ENCODE data around the gene SLC29A3.

The SLC29A3 gene

DNA sequence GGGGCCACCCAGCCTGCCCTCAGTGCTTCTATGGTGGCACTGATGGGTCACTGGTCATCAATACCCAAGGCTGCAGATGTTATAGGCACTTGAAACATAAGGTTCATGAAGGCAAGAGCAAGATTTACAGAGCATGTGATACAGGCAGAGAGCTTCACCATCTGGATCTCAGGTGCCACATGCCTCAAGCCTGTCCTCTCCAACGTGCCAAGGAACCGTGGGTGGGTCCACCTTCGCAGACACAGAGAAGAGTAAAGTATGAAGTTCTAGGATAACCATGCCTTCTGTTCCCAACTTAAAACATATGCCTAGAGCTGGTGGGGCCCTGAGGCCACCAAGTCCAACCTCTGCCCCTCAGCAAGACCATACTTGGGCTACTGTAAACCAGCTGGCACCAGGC, 51.0 kb downstream of the SLC29A3 start:
- DNase-seq (ENCODE audit: low spot score) = no peak

DNA sequence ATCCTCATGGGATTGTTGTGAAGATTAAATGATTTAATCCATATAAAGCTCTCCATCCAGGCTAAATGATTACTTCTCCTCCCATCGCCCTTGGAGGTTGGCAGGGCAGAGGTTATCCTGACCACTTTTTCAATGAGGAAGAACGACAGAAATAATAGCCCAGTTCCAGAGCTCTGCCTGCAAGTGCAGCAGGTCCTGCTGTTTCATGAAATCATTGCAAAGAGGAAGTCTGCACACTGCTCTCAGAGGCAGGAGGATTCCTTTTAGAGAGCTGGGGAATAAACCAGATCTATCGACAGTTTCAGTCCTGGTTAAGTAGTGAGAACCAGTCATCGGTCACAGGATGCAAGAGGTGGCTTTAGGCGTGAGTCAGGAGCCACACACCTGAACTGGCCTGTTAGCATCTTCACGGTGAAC, 52.7 kb downstream of the SLC29A3 start:
- DNase-seq (ENCODE audit: low spot score) = no peak

DNA sequence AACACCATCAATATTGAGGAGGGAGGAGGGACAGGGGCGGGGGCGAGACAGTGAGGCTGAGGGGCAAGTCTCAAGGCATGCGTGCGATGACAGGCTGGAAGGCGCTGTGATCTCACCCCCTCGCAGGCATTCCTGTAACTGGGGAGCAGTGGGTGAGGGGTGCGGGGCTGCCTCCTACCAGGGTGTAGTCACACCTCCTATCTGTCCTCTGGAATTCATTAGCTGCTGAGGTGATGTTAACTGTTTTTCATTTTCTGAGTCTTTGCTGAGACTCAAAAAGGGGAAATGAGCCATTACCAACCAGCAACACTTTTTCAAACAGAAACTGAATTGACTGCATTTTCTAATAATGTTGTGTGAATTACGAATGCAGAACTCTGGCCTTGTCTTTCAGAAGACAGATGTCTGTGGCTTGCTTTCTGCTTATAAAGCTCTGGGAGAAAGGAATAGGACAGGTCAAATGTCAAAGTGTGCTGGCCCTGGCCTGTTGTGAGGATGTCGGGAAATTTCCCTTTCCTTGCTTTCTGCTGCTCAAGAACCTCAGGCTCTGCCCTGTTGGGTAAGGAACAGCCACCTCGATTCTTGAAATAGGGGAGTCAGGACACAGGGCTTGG, 53.9 kb downstream of the SLC29A3 start:
- DNase-seq (ENCODE audit: low spot score) = no peak

DNA sequence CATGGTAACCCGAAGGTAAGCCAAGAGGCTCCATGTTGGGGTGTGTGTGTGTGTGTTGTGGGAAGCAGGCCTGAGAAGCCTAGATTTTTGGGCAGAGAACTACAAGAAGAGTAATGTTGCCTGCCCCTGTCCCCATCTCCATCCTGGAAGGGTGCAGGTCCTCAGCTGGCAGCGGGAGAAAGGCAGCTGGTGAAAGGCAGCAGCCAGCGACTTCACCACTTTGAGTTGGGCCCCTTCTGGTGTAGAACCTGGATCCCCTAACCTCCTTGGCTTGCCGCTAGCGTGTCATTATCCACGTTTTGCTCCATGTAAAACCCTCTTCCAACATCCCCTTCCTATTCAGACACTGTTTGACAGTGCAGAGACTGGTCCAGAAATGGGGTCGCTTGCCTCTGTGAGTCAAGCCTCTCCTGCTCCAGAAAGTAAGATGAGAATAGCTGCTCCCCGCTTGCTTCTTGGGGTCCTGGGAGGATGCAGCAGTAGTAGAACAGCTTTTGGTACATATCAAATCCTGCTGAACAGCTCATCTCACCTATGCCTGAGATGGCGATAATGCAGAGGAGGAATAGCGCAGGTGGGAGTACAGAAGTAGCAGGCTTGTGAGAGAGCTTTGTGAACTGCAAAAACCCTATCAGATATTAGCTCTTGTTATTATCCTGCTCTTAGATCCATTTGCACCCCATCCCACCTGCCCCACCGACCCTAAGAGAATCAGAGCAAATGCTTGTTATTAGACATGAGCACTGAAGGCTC, 55.6 kb downstream of the SLC29A3 start:
- DNase-seq (ENCODE audit: low spot score) = no peak

DNA sequence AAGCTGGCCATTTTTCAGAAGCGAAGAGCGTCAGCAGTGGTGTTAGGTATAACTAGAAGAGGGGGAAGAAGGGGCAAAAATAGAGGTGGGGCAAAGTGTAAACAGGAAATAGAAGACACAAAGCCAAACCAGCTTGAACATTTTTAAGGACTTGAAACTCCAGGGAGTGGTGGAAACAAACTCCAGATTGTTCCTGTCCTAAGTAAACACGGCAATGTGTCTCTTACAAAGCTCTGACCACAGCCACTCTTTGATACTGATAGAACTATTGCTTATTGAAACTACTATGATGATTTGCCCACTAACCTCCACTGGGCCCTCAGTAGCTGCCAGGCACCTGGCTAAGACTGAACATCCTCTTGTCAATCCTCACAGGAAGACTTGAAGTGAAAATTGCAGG, 56.9 kb downstream of the SLC29A3 start:
- DNase-seq (ENCODE audit: low spot score) = no peak

DNA sequence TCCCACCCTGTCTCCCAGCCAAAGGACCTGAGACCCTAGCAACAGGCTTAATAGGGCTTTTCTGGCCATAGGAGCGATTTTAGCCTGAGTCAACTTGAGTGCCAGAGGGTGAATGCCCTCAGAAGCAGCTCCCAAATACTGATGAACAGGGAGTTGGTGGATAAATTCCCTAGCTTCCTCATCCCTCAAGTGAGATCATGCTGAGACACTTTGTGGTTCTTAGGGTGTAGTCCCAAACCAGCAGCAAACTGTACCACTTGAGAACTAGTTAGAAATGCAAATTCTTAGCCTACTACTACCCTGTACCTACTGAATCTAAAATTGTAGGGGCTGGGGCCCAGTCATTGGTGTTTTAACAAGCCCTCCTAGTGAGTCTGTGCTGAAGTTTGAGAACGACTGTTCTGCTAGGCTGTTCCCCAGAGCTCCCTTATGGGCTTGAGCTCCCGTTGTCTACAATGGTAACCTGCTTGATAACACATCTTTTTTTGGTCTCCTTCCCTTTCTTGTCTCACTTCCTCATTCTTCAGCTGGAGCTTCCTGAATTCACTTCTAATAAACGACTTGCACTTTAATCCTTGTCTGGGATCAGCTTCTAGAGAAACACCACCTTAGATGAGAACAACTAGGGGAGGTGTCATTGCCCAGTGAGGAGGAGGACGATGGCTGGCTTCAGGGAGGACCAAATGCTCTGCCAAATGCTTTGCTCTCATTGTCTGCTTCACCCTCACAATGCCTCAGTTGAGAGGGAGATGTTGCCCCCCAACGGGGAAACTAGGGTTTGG, 59.5 kb downstream of the SLC29A3 start:
- DNase-seq (ENCODE audit: low spot score) = no peak

DNA sequence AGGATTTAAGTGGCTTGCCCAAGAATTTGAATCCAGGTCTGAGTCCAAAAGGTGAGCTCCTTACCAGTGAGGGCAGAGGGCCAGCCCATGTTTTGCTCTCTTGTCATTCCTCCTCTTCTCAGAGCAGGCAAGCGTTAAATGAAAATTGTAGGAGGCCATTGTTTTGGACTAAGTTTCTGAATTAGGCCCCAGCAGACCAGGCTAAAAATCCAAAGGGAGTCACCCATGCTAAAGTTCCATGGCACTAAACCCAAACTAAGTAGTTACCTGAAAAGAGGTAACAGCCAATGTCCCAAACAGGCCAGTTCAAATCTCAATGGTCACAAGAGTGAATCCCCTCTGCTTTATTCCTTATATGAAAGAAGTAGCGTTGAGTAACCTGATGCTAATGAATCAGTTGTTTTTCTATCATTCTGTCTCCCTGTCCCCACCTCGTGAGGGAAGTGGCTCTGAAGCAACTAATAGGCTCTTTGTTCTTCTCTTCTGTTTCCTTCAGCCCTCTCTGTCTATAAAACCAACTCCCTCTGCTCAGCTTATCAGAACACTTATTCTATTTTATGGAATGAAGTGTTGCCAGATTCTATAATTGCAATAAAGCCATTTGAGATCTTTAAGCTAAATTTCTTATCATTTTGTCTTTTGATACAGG, 60.2 kb downstream of the SLC29A3 start:
- no peak for DNase-seq (ENCODE audit: low spot score)

DNA sequence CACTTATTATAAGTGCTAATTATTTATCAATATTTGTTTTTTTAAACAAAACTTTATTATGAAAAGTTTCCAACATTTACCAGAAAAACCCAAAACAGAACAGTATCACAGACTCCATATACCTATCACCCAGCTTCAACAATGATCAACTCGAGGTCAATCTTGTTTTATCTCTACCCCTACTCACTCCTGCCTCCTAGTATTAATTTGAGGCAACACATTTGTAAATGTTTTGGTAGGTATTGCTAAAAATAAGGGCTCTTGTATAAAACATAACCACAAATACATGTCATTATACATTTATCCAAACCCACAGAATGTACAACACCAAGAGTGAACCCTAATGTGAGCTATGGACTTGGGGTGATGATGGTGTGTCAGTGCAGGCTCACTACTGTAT, 61.8 kb downstream of the SLC29A3 start:
- DNase-seq (ENCODE audit: low spot score) = no peak

DNA sequence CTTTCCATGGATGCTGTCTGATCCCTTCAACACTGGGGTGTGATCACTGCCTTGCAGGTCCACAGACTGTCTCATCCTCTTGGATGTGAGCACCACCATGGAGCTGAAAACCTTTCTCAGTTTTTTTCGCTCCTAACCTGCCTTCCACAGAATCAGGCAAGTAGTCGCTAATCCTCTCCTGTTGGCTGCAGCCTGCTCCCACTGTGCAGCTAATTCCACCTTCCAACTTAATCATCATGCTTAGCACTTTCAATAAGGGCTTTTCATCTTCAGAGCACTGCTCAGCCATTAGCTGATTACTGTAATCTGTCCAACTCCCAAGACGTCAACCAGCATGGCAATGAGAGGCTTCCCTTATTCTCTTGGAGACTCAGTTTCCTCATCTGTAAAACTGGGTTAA, 62.6 kb downstream of the SLC29A3 start:
- no peak for DNase-seq (ENCODE audit: low spot score)

DNA sequence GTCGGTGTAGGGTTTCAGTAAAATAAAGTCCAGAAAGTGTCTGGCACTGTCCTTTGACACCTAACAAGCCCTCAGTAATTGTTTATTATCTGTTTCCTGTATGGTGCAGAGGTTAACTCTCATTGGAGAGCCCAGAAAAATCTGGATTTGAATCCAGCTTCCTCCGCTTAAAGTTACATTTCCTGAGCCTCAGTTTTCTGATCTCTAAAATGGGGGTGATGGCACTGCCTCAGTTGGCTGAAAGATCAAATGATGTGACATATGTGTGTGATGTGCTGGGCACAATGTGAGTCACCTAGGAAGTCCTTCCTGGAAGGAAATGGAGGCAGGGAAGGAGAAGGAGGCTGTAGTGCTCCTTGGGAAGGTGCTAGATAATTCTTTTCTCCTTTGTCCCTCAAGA, 63.0 kb downstream of the SLC29A3 start:
- DNase-seq (ENCODE audit: low spot score) = no peak

DNA sequence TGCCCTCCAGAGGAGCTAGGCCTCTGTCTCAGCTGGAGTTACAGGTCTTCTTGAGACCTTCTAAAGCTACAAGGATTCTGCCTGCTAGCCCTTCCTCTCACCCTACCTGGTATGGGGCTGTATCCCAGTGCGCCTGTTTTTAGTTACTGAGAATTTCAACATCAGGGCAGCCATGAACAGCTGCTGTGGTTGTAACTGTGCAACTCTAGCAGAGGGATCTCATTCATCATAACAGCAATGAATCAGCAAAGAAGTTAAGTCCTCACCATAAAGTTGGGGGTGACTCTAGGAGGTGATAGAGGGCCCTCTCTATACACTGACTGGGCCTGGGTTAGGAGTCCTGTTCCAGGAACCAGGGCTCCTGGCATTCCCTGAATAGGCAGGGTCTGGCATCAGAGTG, 63.7 kb downstream of the SLC29A3 start:
- DNase-seq (ENCODE audit: low spot score) = no peak

DNA sequence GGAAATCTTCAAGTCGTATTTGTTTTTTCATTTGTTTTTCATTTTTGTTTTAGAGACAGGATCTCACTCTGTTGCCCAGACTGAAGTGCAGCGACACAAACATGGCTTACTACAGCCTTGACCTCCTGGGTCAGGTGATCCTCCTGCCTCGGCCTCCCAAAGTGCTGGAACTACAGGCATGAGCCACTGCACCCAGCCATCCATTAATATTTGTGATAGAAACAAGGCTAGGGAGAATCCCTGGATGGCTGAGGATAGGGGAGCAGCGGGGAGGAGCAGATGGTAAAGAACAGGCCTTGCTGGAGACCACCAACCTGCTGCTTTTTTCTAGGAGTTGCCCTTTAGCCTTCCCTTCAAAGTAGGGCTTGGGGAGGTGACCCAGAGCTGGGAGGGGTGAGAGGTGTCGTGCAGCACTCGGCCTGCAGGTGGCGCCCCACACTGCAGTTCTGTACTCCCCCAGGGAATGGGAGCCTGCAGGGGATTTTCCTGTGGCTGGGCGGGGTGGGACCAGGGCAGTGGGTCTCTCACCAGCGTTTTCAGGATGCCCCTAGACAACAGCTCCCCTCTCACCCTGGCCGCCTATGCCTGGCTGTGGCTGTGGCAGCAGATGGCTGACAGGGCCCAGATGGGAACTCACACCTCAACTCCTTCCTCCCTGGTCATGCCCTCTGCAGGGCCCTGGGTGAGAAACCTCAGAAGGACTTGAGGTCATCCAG, 65.1 kb downstream of the SLC29A3 start:
- DNase-seq (ENCODE audit: low spot score) = peak; percentile 70

DNA sequence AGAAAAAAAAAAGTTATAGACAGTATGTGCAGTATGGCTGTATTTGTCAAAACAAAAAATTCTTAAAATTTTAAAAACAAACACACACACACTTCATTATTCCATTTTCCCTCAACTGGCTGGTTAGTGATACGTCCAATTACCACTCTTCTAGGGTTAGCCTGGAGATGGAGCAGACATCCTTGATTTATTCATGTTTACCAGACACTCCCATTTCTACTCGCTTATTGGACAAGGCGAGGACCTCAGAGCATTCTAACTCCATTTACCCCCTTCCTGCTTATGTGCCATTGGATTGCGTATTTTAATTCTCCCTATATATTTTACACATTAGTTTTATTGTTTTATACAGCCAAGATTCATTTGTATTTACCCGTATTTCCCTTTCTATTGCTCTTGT, 69.1 kb downstream of the SLC29A3 start:
- DNase-seq (ENCODE audit: low spot score) = no peak

DNA sequence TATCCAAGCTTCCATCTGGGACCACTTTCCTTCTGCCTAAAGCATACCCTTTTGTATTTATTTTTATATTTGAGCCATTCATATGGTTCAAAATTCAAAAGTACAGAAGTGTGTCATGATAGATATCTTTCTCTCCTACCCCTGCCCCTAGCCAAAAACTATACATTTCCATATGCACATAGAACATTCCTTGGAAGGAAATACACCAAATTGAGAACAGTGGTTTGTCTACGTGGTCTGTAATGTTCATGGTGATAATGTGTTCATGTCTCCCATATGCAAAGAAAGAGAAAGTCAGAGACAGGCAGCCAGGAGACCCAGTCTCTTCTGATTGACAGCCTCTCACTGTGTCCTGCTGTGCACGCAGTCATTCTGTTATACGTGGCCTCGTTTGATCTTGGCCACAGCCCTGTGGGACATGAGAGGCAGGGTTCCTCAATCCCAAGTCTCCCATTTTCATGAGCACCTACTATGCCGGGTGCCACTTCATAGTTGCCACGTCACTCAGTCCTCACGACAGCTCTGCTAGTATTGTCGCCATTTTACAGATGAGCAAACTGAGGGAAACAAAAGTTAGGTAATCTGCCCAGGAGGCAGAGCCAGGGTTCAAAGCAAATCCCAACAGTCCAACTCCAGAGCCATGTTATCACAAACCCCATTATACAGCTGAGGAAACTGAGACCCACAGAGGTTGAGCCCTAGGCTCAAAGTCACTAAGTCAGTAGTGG, 69.7 kb downstream of the SLC29A3 start:
- DNase-seq (ENCODE audit: low spot score) = no peak

DNA sequence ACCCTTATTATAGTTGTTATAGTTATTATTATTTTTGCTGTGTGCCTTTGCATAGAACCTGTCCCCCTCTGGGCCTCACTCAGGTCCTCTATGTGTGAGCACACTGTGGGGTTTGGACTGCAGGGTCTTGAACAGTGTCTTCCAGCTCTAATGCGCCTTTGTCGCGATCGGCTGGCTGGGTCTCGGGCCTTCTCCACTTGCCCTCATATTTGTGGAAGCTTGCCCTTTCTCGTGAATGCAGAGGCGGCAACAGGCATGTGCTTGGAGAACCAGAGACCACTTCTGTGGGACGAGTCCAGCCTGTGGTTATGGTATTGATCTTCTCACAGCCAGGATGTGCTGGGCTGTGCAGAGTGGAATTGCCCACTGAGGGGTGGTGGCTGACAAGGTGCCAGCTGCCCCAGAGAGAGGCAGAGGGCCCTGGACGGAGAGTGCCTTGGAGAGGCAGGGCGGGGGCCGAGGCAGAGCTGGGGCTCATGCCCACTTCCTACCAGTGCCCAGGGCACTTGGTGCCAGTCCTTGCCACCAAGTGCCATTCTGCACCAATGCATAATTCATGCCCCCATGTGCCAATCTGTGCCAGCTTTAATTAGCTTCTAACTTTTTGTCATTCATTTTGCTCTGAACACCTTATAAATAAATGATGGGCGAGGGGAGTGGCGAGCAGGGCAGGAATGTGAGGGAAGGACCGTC, 70.9 kb downstream of the SLC29A3 start:
- no peak for DNase-seq (ENCODE audit: low spot score)

DNA sequence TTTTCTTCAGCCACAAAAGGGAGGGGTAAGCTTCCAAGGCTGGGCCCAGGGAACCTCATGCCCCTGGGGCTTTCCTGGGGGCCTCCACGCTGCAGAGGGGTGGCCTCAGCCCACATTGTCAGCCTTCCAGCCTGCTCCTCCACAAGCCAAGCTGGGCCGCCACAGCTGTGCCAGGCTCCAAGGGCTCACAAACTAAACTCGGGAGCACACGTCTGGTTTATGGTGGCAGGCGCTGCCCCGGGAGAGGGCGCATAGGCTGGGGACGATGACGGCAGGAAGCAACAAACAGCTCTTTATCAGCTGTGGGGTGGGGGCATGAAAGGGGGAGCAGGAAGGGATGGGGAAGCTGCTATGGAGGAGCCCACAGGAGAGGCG, 71.4 kb downstream of the SLC29A3 start:
- no peak for DNase-seq (ENCODE audit: low spot score)

DNA sequence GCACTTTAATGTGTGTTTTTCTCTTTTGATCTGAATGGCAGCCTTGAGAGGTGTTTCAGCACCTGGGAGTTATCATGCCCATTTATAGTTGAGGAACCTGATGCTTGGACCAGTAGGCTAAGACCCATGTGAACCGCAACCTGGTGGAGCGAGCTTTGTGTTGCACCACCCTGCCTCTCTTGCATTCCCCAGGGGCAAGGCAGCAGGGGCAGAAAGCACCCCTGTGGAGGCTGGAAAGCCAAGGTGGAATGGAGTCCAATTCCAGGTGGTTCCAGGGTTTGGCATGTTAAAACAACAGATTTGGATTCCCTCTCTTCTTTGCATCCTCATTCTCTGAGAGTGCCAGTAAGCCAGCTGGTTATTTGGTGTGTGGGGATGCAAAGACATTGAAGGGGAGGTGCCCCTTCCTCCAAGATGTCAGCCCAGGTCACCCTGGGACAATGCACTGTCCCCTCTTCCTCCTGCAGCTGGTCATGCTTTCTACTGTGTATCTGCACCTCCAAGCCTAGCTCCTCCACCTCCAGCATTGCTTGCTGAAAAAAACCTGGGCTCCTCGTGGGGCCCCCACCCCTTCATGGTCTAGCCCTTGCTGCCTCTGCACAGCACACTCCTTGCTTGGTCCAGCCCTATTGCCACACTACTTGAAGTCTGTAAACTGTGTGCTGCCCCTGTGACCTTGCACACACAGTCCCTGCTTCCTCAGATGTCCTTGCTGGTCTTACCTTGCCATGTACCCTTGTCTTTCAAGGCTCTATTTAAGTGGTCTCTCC, 72.0 kb downstream of the SLC29A3 start:
- no peak for DNase-seq (ENCODE audit: low spot score)

DNA sequence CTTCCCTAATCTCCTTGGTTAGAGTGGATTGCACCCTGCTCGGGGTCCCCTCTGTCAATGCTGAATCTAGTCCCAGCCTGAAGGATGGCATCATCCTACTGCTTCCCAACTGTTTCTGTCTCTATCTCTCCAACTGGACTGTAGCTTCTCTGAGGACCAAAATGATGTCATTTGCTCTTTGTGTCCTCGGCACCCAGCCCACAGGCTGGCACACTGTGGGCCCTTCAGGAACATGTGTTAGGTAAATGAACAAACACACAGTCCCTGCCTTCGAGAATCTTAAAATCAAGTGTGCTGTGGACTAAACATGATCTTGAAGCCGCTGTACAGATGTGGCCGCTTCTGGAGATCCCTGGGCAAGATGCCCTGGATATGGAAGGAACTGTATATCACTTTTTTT, 72.6 kb downstream of the SLC29A3 start:
- DNase-seq (ENCODE audit: low spot score) = no peak

DNA sequence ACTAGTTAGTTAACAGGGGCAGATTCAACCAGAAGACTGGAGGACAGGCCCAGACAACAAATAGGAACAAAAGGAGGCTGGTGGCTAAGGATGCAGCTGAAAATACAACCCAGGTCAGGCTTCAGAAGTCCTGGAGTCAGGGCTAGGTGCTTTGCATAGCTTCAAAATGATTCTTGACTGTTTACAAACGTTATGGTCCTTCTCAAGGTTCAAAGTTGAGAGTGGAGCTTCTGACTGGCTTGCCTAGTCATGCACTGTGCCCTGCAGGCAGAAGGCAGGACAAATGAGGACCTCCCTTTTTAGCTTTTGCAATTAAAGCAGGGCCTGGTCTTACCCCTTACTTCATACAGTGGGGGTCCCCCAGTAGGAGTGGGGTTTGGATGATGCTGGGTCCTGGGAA, 73.2 kb downstream of the SLC29A3 start:
- no peak for DNase-seq (ENCODE audit: low spot score)
